HepG2 (cell line): Measurements from ENCODE around the gene DNALI1. TPM values are rescaled to one million over a fixed set of nuclear protein-coding genes. Genes with fewer than 3 reads are reported as not detected.

ENCODE experiments used
- FIP1L1 ChIP-seq: fragments of 200-400 bp; formaldehyde crosslinking; IDR thresholded peaks from 2 replicates; pipeline ENCODE4 v1.6.1; 2018; ENCODE audit warnings: low read depth, mild to moderate bottlenecking, low read length, moderate library complexity, borderline replicate concordance; ENCODE audit not compliant: insufficient read depth
- POLR2AphosphoS2 ChIP-seq: IDR thresholded peaks from 2 replicates; pipeline ENCODE4 v1.6.1; 2011; ENCODE audit warnings: low read depth, low read length, improper control_type of control experiment
- POLR2G ChIP-seq: fragments of 200-400 bp; formaldehyde crosslinking; IDR thresholded peaks from 2 replicates; pipeline ENCODE4 v1.6.1; 2018; ENCODE audit warnings: mild to moderate bottlenecking, low read depth, low read length, moderate library complexity
- RARA ChIP-seq: IDR thresholded peaks from 2 replicates; pipeline ENCODE4 v1.6.1; 2016; ENCODE audit warnings: missing genetic modification reagents, missing compliant biosample characterization
- SP1 ChIP-seq, 2 experiments: fragments of 450-650 bp in 1 of 2; sonication (generic) in 1 of 2; formaldehyde crosslinking in 1 of 2; IDR thresholded peaks; 2 replicates each; pipeline versions ENCODE4 v1.4.0 to v1.6.1; 2016 to 2020; ENCODE audit warnings: missing genetic modification reagents in 1 of 2
- SUZ12 ChIP-seq: fragments of 150-350 bp; IDR thresholded peaks from 2 replicates; pipeline ENCODE4 v1.6.1; 2014; ENCODE audit warnings: low read depth, low read length
- SYNCRIP ChIP-seq: fragments of 200-400 bp; formaldehyde crosslinking; IDR thresholded peaks from 2 replicates; pipeline ENCODE4 v1.6.1; 2018; ENCODE audit warnings: mild to moderate bottlenecking, low read depth, low read length; ENCODE audit not compliant: insufficient read depth
- ZFP90 ChIP-seq: sonication (generic); formaldehyde crosslinking; IDR thresholded peaks from 2 replicates; pipeline ENCODE4 v1.8.0; 2022; ENCODE audit warnings: missing genetic modification reagents, mild to moderate bottlenecking, inconsistent platforms, borderline replicate concordance
- ZNF564 ChIP-seq: sonication (generic); formaldehyde crosslinking; IDR thresholded peaks from 2 replicates; pipeline ENCODE4 v1.8.1; 2023; ENCODE audit warnings: mild to moderate bottlenecking, missing genetic modification reagents
- ZNF670 ChIP-seq: sonication (generic); formaldehyde crosslinking; IDR thresholded peaks from 2 replicates; pipeline ENCODE4 v1.8.0; 2022; ENCODE audit warnings: mild to moderate bottlenecking, missing genetic modification reagents, borderline replicate concordance
- ZNF883 ChIP-seq: sonication (generic); formaldehyde crosslinking; IDR thresholded peaks from 2 replicates; pipeline ENCODE4 v1.5.1; 2020; ENCODE audit warnings: mild to moderate bottlenecking, missing genetic modification reagents; ENCODE audit errors: not compliant biosample characterization
- ZSCAN20 ChIP-seq: sonication (generic); formaldehyde crosslinking; IDR thresholded peaks from 2 replicates; pipeline ENCODE4 v1.4.0; 2020; ENCODE audit warnings: missing genetic modification reagents, mild to moderate bottlenecking, borderline replicate concordance
- ZSCAN30 ChIP-seq: sonication (generic); formaldehyde crosslinking; IDR thresholded peaks from 2 replicates; pipeline ENCODE4 v1.5.0; 2020; ENCODE audit warnings: mild to moderate bottlenecking, missing genetic modification reagents
- polyA plus RNA-seq, 8 experiments: library from polyadenylated mRNA; depleted of rRNA in 3 of 8; stranded (reverse) in 7 of 8; unstranded in 1 of 8; fragments of >200 nt; fragmentation: Illumina TruSeq in 4 of 8; extraction: Trizol in 4 of 8; gene quantifications; 2 replicates each; pipeline versions ENCODE4 v1.2.1 to v1.2.3, GENCODE V29; 2011 to 2016; ENCODE audit warnings: low read depth in 4 of 8, missing spikeins in 1 of 8, mixed read lengths in 1 of 8; ENCODE audit not compliant: insufficient read depth in 1 of 8
- total RNA-seq, 5 experiments: library from RNA; depleted of rRNA; stranded (reverse); fragments of >200 nt; fragmentation: Illumina TruSeq; extraction: Trizol; gene quantifications; 2 replicates each; pipeline ENCODE4 v1.2.3, GENCODE V29; 2016; ENCODE audit warnings: low read depth in 1 of 5
- TF ChIP-seq, protein P1 (sequence below): sonication (generic); formaldehyde crosslinking; IDR thresholded peaks from 2 replicates; pipeline ENCODE4 v1.4.0; 2020; ENCODE audit warnings: missing genetic modification reagents
- TF ChIP-seq, protein P2 (sequence below): sonication (generic); formaldehyde crosslinking; IDR thresholded peaks from 2 replicates; pipeline ENCODE4 v1.5.0; 2020; ENCODE audit warnings: mild to moderate bottlenecking, missing genetic modification reagents, borderline replicate concordance
- TF ChIP-seq, protein P3 (sequence below): sonication (generic); formaldehyde crosslinking; IDR thresholded peaks from 2 replicates; pipeline ENCODE4 v1.4.0; 2020; ENCODE audit warnings: mild to moderate bottlenecking, missing genetic modification reagents

DNALI1 gene
- total and polyA plus RNA-seq, 2 of the 13 experiments (the other 11 are each of a cell fraction or from before 2014, with no cell fraction given), result 0.42 to 0.70 TPM

- TF ChIP-seq, protein P1, sequence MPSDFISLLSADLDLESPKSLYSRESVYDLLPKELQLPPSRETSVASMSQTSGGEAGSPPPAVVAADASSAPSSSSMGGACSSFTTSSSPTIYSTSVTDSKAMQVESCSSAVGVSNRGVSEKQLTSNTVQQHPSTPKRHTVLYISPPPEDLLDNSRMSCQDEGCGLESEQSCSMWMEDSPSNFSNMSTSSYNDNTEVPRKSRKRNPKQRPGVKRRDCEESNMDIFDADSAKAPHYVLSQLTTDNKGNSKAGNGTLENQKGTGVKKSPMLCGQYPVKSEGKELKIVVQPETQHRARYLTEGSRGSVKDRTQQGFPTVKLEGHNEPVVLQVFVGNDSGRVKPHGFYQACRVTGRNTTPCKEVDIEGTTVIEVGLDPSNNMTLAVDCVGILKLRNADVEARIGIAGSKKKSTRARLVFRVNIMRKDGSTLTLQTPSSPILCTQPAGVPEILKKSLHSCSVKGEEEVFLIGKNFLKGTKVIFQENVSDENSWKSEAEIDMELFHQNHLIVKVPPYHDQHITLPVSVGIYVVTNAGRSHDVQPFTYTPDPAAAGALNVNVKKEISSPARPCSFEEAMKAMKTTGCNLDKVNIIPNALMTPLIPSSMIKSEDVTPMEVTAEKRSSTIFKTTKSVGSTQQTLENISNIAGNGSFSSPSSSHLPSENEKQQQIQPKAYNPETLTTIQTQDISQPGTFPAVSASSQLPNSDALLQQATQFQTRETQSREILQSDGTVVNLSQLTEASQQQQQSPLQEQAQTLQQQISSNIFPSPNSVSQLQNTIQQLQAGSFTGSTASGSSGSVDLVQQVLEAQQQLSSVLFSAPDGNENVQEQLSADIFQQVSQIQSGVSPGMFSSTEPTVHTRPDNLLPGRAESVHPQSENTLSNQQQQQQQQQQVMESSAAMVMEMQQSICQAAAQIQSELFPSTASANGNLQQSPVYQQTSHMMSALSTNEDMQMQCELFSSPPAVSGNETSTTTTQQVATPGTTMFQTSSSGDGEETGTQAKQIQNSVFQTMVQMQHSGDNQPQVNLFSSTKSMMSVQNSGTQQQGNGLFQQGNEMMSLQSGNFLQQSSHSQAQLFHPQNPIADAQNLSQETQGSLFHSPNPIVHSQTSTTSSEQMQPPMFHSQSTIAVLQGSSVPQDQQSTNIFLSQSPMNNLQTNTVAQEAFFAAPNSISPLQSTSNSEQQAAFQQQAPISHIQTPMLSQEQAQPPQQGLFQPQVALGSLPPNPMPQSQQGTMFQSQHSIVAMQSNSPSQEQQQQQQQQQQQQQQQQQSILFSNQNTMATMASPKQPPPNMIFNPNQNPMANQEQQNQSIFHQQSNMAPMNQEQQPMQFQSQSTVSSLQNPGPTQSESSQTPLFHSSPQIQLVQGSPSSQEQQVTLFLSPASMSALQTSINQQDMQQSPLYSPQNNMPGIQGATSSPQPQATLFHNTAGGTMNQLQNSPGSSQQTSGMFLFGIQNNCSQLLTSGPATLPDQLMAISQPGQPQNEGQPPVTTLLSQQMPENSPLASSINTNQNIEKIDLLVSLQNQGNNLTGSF (CRISPR knock-in tag), result no peak
- TF ChIP-seq FIP1L1, result no peak
- TF ChIP-seq SUZ12, result no peak
- TF ChIP-seq POLR2G, result peak; percentile 95
- TF ChIP-seq, protein P2, sequence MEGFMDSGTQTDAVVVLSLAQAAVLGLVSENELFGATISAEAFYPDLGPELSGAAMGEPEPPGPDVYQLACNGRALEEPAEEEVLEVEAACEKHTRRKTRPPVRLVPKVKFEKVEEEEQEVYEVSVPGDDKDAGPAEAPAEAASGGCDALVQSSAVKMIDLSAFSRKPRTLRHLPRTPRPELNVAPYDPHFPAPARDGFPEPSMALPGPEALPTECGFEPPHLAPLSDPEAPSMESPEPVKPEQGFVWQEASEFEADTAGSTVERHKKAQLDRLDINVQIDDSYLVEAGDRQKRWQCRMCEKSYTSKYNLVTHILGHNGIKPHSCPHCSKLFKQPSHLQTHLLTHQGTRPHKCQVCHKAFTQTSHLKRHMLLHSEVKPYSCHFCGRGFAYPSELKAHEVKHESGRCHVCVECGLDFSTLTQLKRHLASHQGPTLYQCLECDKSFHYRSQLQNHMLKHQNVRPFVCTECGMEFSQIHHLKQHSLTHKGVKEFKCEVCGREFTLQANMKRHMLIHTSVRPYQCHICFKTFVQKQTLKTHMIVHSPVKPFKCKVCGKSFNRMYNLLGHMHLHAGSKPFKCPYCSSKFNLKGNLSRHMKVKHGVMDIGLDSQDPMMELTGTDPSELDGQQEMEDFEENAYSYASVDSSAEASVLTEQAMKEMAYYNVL (CRISPR knock-in tag), result 0 out of 2 replicates have a peak, but pooled peaks have one; percentile 24
- TF ChIP-seq ZSCAN20, result no peak
- TF ChIP-seq SP1 (IDR thresholded peaks at IDR 0.05), result no peak
- no peak for TF ChIP-seq SP1 (CRISPR knock-in tag; IDR thresholded peaks at IDR 0.05)
- TF ChIP-seq ZNF670 (CRISPR knock-in tag), result no peak
- TF ChIP-seq ZNF564, result no peak
- TF ChIP-seq POLR2AphosphoS2, result no peak
- TF ChIP-seq ZFP90 (CRISPR knock-in tag), result peak; percentile 60; the same call in 1 of the 2 replicates
- TF ChIP-seq, protein P3, sequence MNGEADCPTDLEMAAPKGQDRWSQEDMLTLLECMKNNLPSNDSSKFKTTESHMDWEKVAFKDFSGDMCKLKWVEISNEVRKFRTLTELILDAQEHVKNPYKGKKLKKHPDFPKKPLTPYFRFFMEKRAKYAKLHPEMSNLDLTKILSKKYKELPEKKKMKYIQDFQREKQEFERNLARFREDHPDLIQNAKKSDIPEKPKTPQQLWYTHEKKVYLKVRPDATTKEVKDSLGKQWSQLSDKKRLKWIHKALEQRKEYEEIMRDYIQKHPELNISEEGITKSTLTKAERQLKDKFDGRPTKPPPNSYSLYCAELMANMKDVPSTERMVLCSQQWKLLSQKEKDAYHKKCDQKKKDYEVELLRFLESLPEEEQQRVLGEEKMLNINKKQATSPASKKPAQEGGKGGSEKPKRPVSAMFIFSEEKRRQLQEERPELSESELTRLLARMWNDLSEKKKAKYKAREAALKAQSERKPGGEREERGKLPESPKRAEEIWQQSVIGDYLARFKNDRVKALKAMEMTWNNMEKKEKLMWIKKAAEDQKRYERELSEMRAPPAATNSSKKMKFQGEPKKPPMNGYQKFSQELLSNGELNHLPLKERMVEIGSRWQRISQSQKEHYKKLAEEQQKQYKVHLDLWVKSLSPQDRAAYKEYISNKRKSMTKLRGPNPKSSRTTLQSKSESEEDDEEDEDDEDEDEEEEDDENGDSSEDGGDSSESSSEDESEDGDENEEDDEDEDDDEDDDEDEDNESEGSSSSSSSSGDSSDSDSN (CRISPR knock-in tag), result peak; percentile 57; the same call in 1 of the 2 replicates
- peak; percentile 68 for TF ChIP-seq ZNF883 (CRISPR knock-in tag)
- TF ChIP-seq SYNCRIP, result no peak
- no peak for TF ChIP-seq RARA (CRISPR knock-in tag)
- TF ChIP-seq ZSCAN30 (CRISPR knock-in tag), result no peak
Measured at GRCh38 chr1:37595440-37596181, 38.9 kb downstream of the DNALI1 start, which contains the start of gene GNL2 (continued).
